Mammary epithelial cell (primary cell): Measurements from ENCODE around the gene NPPA.

Experiments
- CTCF ChIP-seq, 2 donors: IDR thresholded peaks in 1 of 2; conservative IDR thresholded peaks in 1 of 2; 2 replicates each; pipeline ENCODE4 v1.5.1; 2011 to 2012; ENCODE audit warnings: inconsistent platforms in 2 of 2, low read length in 2 of 2, mild to moderate bottlenecking in 2 of 2, control low read depth in 1 of 2, low read depth in 1 of 2; ENCODE audit not compliant: insufficient read depth in 1 of 2; ENCODE audit errors: extremely low read depth in 1 of 2
- EZH2 ChIP-seq: IDR thresholded peaks from 2 replicates; pipeline ENCODE4 v1.6.1; 2012; ENCODE audit warnings: low read length, inconsistent platforms, borderline replicate concordance

GRCh38 chr1:11878891-11879190, 31.3 kb upstream of the NPPA start:
- TF ChIP-seq CTCF (conservative IDR thresholded peaks at IDR 0.05 in 1 of 2, IDR thresholded peaks at IDR 0.05 in 1 of 2; ENCODE audit: extremely low read depth in 1 of 2, insufficient read depth in 1 of 2, low read depth in 1 of 2, low read length in 2 of 2) (no peak), EZH2 (no peak)
